ENCODE results near the gene AHSG.

Gene AHSG

DNA sequence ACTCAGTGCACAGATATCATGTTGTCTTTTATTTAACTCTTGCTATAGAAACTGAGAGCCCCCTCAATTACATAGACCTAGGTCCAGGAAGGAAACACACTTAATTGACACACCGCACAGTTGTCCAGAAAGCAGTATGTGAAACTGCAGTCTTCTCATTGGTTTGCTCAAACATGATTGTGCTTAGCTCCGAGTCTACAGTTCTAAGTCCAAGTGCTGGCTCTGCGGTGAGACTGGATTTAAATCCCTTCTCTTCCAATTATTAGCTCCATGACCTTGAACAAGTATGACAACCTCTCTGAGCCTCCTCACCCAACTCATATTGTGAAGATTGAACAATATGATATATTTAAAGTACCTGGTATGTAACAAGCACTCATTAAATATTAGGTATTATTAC, 19.0 kb upstream of the AHSG start:
- no peak for DNase-seq

DNA sequence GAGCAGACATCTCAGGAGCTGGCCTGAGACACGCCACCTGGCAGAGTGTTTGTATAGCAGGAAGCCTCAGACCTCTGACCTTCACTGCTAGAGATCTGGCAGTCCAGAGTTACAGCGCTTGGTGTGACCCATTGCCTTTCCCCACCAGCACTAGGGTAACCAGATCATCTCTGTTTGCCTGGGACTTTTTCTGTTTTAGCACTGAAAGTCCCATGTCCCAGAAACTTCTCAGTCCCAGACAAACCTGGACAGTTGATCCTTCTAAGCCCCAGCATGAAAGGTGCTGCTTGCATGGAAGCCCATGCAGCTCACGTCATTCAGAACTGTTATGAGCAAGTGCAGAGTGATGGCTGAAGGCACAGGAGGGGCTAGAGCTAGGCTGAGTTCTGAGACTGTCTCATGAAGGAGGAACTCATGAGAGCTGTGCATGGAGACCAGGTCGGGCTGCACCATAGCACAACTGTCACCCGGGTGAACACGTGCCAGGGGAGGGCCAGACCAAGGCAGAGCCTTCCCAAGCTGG, 18.2 kb upstream of the AHSG start:
- DNase-seq, result no peak

- no peak for DNase-seq
These were observed 16.1 kb upstream of the AHSG start for GRCh38 chr3:186596568-186597287.

- no peak for DNase-seq
These were observed 14.6 kb upstream of the AHSG start for GRCh38 chr3:186598108-186598784.

DNA sequence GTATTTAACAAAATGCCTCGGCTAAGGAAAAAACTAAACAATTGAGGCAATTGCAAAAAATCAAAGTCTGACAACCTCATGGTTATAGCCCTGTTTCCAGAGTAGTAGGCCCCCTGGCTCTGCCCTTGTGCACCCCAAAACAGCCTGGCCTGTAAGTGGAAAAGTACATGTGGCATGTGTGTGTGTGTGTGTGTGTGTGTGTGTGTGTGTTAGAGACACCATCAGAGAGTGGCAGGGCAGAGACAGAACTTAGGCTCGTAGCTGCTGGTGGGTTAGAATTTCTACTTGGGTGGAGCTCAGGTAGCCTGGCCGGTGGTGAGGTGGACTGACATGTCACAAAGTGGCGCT, 14.1 kb upstream of the AHSG start:
- DNase-seq, result no peak

- DNase-seq, result no peak
These were observed 13.6 kb upstream of the AHSG start for GRCh38 chr3:186599142-186599784.

GRCh38 chr3:186599785-186600166, 13.1 kb upstream of the AHSG start:
- no peak for DNase-seq

DNA sequence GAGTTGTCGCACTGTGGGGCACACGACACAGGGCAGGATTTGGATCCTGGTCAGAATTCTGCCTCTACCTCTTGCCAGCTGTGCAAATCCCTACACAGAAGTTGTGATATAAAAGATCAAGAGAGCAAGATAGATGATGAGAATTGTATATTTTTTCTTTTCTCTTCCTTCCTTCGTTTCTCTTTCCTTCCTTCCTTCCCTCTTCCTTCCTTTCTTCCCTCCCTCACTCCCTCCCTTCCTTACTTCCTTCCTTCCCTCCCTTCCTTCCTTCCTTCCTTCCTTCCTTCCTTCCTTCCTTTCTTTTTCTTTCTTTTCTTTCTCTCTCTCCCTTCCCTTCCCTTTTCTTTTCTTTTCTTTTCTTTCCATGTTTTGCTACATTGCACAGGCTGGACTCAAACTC, 12.0 kb upstream of the AHSG start:
- DNase-seq, result no peak

GRCh38 chr3:186603159-186603558, 9.7 kb upstream of the AHSG start:
- no peak for DNase-seq

DNA sequence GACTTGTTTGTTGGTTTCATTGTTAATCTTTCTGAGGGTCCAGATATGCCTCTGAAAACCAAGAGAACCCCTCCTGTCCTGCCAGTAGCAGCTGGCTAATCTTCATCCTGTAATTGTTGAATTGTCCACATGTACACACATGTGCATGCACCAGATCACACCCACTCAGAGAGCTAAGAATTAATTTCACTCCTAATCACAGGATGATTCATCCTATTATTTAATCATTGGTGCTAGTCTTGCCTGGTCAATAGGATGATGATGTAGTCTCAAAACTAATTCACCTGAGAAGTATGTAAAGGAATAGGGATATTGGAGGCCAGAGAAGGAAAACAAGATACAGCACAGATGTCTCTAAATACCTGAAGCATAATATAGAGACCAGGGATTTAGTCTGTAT, 7.8 kb upstream of the AHSG start:
- DNase-seq, result no peak

GRCh38 chr3:186605561-186606545, 7.0 kb upstream of the AHSG start:
- no peak for DNase-seq

DNA sequence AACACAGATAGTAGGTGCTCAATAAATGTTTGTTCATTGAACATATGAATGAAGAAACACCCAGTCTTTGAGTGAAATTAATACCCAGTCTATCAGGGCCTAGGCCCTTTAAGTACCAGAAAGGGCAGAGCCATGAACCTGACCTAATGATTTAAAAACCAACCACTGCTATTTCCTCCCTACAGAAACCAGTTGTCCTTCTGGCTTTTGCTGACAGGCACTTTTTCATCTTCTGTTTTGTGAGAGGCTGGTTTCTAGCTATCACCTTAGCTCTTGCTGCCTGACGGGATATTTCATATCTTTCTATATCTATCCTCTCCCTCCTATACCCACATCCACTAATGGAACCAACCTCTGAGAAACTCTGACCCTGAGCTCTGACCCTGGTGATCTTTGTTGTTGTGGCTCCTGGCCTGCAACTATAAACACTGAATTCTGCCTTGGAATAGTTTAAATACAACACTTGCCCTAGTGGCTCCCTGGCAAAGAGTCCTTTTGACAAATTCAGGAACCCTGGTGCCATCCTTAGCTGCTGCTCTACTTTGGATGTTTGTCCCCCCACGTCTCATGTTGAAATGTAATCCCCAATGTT, 4.1 kb upstream of the AHSG start:
- no peak for DNase-seq

DNA sequence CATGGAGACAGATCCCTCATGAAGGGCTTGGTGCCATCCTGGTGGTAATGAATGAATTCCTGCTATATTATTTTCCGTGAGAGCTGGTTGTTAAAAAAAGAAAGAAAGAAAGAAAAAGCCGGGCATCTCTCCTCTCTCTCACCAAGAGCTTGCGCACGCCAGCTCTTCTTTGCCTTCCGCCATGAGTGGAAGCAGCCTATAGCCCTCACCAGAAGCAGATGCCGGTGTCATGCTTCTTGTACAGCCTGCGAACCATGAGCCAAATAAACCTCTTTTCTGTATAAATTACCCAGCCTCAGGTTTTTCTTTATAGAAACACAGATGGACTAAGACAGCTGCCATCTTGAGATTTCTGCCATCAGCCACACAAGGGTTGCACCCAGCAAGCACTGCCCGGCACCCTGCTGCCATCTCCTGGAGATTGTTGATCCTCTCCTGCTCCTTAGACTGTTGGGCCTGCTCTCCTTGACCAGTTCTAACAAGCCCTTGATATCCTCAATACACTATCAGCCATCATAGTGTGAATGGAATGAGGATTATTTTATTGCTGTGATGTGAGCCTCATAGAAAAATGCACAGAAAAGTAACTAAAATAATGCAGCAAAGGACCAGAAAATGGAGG, 3.5 kb upstream of the AHSG start:
- DNase-seq, result no peak

GRCh38 chr3:186612065-186612464, 795 bp upstream of the AHSG start:
- no peak for DNase-seq

- no peak for DNase-seq
These were observed 891 bp downstream of the AHSG start for GRCh38 chr3:186613637-186614265.

DNA sequence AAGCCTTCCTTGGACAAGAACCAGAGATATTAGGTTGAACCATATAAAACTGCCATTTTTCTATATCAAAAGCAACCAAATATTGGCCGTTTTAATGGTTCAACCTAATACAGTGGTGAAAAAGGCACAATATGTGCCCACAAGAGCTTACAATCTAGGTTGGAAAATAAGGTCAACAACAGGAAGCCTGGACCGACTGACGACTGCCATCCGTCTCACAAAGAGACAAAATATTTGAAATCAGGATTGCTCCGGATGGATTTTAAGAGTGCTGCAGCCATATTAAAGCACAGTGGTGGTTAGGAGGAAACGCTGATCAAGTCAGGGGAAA, 1.4 kb downstream of the AHSG start:
- no peak for DNase-seq

DNA sequence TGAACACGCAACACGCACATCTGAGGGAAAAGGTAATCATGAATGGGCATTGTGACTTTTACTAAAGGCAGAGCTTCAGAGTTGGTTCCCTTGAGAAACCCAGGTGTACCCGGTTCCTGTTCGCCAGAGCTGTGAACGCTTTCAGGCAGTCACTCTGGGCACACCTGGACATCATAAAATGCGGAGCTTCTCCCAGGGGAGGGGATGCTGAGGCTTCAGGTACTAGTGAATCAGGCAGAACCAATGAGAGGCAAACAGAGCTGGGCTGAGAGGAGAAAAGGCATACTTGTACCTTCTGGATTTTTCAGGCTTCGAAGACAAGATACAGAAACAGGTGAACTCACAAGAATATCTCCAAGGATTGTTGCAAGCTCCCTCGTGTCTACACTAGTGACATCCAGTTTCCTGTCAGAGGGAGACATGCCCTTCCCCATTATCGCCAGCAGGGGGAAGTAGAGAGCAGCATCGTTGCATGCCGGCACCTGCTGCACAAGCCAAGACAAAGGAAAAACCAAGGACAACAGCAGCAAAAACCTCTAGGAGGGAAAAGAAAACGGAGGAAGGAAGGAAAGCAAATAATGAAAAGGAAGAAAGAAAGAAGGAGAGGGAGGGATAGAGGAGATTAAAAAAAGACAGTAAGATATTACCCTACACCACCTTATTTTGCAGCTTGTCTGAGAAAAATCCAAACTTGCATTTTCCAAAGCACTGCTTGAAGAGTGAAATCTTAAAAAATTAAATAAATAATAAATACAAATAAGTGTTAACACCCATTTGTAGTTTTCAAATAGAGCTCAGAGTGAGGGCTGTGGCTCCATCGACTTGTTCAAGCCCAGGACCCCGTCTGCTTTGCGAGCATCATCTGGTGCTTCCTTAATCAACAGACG, 2.0 kb downstream of the AHSG start:
- DNase-seq, result peak; percentile 64 to 89

GRCh38 chr3:186616299-186616617, 3.4 kb downstream of the AHSG start:
- no peak for DNase-seq

GRCh38 chr3:186617036-186617946, 4.4 kb downstream of the AHSG start:
- DNase-seq, result peak; percentile 55 to 77

All from NCI-H187 (cell line).